B cell (primary cell): ENCODE data around the gene CST7. TPM values are rescaled to one million over a fixed set of nuclear protein-coding genes. Genes with fewer than 3 reads are reported as not detected.

Source experiments
- ATAC-seq: fragments of 200-7000 bp; cut with Tn5 transposase; one replicate; pipeline ENCODE4 v1.10.0; 2021; ENCODE audit warnings: low read depth, mild to moderate bottlenecking, moderate number of reproducible peaks, moderate library complexity
- CTCF ChIA-PET: fragments of 350-600 bp; sonication (Branson Sonifier 250); formaldehyde crosslinking; loops from one replicate; lab custom pipeline; 2021; ENCODE audit warnings: antibody characterized with exemption, inconsistent platforms; lab: Charles Lee
- POLR2A ChIA-PET: fragments of 350-600 bp; sonication (Branson Sonifier 250); formaldehyde crosslinking; loops from one replicate; lab custom pipeline; 2021; ENCODE audit warnings: antibody characterized with exemption; lab: Charles Lee
- DNase-seq: peaks from one replicate; pipeline ENCODE4 v3.0.0; 2013
- H2AFZ ChIP-seq: 2 replicates; pipeline ENCODE4 v1.6.1; 2012; ENCODE audit warnings: mild to moderate bottlenecking, low read depth, low read length; ENCODE audit not compliant: insufficient read depth, poor library complexity, severe bottlenecking
- H3K27ac ChIP-seq, 2 donors: 1 replicate in 1 of 2; 2 replicates in 1 of 2; pipeline ENCODE4 v1.5.1; 2012 to 2013; ENCODE audit warnings: low read length in 2 of 2, mild to moderate bottlenecking in 2 of 2, moderate library complexity in 1 of 2
- H3K27me3 ChIP-seq, 4 experiments: fragments of 200-600 bp in 1 of 4; sonication (generic) in 1 of 4; replicated peaks in 1 of 4; 1 replicate in 2 of 4; 2 replicates in 2 of 4; pipeline versions ENCODE4 v1.6.1 to v1.7.0; 2013 to 2016; ENCODE audit warnings: low read length in 3 of 4, mild to moderate bottlenecking in 2 of 4, mixed read lengths in 1 of 4, moderate library complexity in 1 of 4; ENCODE audit not compliant: insufficient read depth in 4 of 4, control insufficient read depth in 3 of 4; ENCODE audit errors: control extremely low read depth in 1 of 4
- H3K36me3 ChIP-seq, 2 experiments: replicated peaks in 1 of 2; 1 replicate in 1 of 2; 2 replicates in 1 of 2; pipeline versions ENCODE4 v1.6.1 to v1.7.1; 2013; ENCODE audit warnings: low read length in 1 of 2; ENCODE audit not compliant: insufficient read depth in 2 of 2, control insufficient read depth in 1 of 2; ENCODE audit errors: control extremely low read depth in 1 of 2, extremely low read depth in 1 of 2
- H3K4me1 ChIP-seq, 2 donors: fragments of 200-600 bp in 1 of 2; sonication (generic) in 1 of 2; 1 replicate in 1 of 2; 2 replicates in 1 of 2; pipeline versions ENCODE4 v1.5.1 to v1.6.1; 2013 to 2017; ENCODE audit warnings: low read length in 2 of 2; ENCODE audit not compliant: control insufficient read depth in 2 of 2, insufficient read depth in 2 of 2
- H3K4me2 ChIP-seq: replicated peaks from 2 replicates; pipeline ENCODE3; 2012; ENCODE audit warnings: mild to moderate bottlenecking, low read depth, low read length; ENCODE audit not compliant: poor library complexity, severe bottlenecking
- H3K4me3 ChIP-seq, 5 experiments: fragments of 200-600 bp in 1 of 5; sonication (generic) in 1 of 5; 1 replicate in 3 of 5; 2 replicates in 2 of 5; pipeline versions ENCODE4 v1.5.1 to v1.7.0; 2011 to 2016; ENCODE audit warnings: low read length in 4 of 5, mild to moderate bottlenecking in 4 of 5, low read depth in 2 of 5, control low read depth in 1 of 5, moderate library complexity in 1 of 5; ENCODE audit not compliant: insufficient read depth in 1 of 5; ENCODE audit errors: control extremely low read depth in 1 of 5, extremely low read depth in 1 of 5
- H3K79me2 ChIP-seq: fragments of 200-600 bp; sonication (generic); one replicate; pipeline ENCODE4 v1.6.0; 2016; ENCODE audit warnings: low read length; ENCODE audit not compliant: control insufficient read depth, insufficient read depth
- H3K9ac ChIP-seq: fragments of 200-600 bp; sonication (generic); 2 replicates; pipeline ENCODE4 v1.6.1; 2017; ENCODE audit warnings: mild to moderate bottlenecking, low read length, moderate library complexity
- H3K9me3 ChIP-seq, 3 donors: one replicate each; pipeline versions ENCODE4 v1.6.1 to v1.7.1; 2013; ENCODE audit warnings: low read length in 2 of 3; ENCODE audit not compliant: control insufficient read depth in 2 of 3, insufficient read depth in 1 of 3; ENCODE audit errors: control extremely low read depth in 1 of 3
- H4K20me1 ChIP-seq: 2 replicates; pipeline ENCODE4 v1.6.0; 2012; ENCODE audit warnings: mild to moderate bottlenecking, low read length; ENCODE audit not compliant: insufficient read depth, control insufficient read depth, poor library complexity, severe bottlenecking
- H3K27ac Mint-ChIP-seq: one replicate; pipeline ENCODE4 v1.8.0; 2021; ENCODE audit warnings: mixed read lengths
- H3K27me3 Mint-ChIP-seq: one replicate; pipeline ENCODE4 v1.8.0; 2021; ENCODE audit warnings: mixed read lengths
- H3K4me1 Mint-ChIP-seq: one replicate; pipeline ENCODE4 v1.8.0; 2021; ENCODE audit warnings: mixed read lengths
- H3K4me3 Mint-ChIP-seq: one replicate; pipeline ENCODE4 v1.8.0; 2021; ENCODE audit warnings: mixed read lengths
- H3K9me3 Mint-ChIP-seq: one replicate; pipeline ENCODE4 v1.8.0; 2022; ENCODE audit warnings: mixed read lengths; ENCODE audit not compliant: insufficient read depth
- EZH2 ChIP-seq: IDR thresholded peaks from 2 replicates; pipeline ENCODE4 v1.6.1; 2012; ENCODE audit warnings: borderline replicate concordance, low read depth, mild to moderate bottlenecking, moderate library complexity, low read length; ENCODE audit not compliant: insufficient read depth, poor library complexity, severe bottlenecking
- WGBS: methylation state at CpG from one replicate; pipeline ENCODE4 v1.1.5; 2013; ENCODE audit warnings: missing lambda C conversion rate; ENCODE audit not compliant: insufficient coverage; 5-methylcytosine and 5-hydroxymethylcytosine counted together
- intact Hi-C: fragments of 100-400 bp; cut with micrococcal nuclease; formaldehyde crosslinking; loops from one replicate; pipeline ENCODE4 v1.10.0; 2022
- polyA plus RNA-seq: library from polyadenylated mRNA; depleted of rRNA; stranded (reverse); fragments of >200 nt; gene quantifications from 2 replicates; pipeline ENCODE4 v1.2.3, GENCODE V29; 2012
- total RNA-seq, 2 donors: library from RNA; stranded (reverse); fragments of 120-200 nt in 1 of 2; gene quantifications; 1 replicate in 1 of 2; 2 replicates in 1 of 2; pipeline versions ENCODE4 v1.2.3 to v1.2.4, GENCODE V29; 2013 to 2022
- TF ChIP-seq, protein P1 (sequence below): fragments of 200-600 bp; IDR thresholded peaks from one replicate; pipeline ENCODE4 v1.8.0; 2022; ENCODE audit warnings: antibody characterized with exemption, mild to moderate bottlenecking

Gene CST7
- total and polyA plus RNA-seq, 2 donors (not counting 1 experiment from before 2014, with no cell fraction given) = 0.94 to 3.4 TPM

DNA sequence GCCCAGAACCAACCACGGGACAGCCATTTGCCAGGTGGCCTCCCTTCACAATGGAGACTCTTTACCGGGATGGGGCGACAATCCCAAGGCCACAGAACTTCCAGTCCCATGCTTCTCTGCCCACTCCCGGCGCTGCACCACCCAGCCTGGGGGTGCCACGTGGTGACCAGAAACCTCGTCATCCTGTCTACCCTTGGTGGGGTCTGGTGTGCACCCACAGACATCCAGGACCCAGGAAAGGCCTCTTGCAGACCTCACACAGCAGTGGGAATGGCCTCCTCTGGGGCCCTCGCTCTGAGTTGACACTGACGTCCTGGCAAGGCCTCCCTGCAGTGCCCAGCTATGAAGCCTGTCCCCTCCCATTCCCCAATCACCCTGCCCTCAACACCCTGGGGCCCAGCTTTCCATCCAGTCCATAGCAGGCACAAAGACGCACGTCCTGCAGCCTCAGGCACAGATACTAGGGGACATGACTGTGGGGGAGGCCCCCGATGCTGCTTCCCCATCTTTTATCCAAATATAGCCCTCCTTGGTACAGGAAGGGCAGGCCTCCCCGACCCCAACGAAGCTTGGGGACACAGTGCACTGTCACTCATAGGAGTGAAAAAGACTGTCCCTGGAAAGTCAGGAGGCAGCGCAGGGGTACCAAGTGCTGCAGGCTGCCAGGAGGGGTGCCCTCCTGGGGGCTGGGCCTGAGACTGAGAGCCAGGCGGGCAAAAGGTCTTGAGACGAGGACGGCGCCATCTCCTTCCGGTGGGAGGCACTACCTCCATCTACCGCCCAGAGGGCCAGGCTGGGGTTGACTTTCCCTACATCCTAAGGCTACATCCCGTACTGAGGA, 7.2 kb downstream of the CST7 start:
- Histone ChIP-seq H3K27me3 (no peaks in the 10 kb centered on the region), H2AFZ (no peak overlapping the region), H3K9me3 (no peaks in the 10 kb centered on the region), H3K27ac (no peak overlapping the region), H3K4me1 (peaks cover 5 to 10% of the 10 kb centered on the region in 2 donors), H3K4me2 (no peak overlapping the region), H3K36me3 (peaks cover 0 to 9% of the 10 kb centered on the region in 2 experiments), H3K79me2 (no peaks in the 10 kb centered on the region), H4K20me1 (no peaks in the 10 kb centered on the region), H3K4me3 (no peak overlapping the region), H3K9ac (no peak overlapping the region)
- DNase-seq (no peak), ATAC-seq (no peak)
- TF ChIP-seq, protein P1, sequence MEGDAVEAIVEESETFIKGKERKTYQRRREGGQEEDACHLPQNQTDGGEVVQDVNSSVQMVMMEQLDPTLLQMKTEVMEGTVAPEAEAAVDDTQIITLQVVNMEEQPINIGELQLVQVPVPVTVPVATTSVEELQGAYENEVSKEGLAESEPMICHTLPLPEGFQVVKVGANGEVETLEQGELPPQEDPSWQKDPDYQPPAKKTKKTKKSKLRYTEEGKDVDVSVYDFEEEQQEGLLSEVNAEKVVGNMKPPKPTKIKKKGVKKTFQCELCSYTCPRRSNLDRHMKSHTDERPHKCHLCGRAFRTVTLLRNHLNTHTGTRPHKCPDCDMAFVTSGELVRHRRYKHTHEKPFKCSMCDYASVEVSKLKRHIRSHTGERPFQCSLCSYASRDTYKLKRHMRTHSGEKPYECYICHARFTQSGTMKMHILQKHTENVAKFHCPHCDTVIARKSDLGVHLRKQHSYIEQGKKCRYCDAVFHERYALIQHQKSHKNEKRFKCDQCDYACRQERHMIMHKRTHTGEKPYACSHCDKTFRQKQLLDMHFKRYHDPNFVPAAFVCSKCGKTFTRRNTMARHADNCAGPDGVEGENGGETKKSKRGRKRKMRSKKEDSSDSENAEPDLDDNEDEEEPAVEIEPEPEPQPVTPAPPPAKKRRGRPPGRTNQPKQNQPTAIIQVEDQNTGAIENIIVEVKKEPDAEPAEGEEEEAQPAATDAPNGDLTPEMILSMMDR = no peak
- no peak for TF ChIP-seq EZH2
- Mint-ChIP-seq H3K27ac (no peak overlapping the region), H3K27me3 (no peaks in the 10 kb centered on the region), H3K4me3 (no peak overlapping the region), H3K4me1 (peaks cover 18% of the 10 kb centered on the region), H3K9me3 (no peaks in the 10 kb centered on the region)
- intact Hi-C loops = no loop called here
- ChIA-PET POLR2A (no interaction called here), CTCF (no interaction called here)
- WGBS = 86% methylated on average over 21 of the region's 22 CpGs

DNA sequence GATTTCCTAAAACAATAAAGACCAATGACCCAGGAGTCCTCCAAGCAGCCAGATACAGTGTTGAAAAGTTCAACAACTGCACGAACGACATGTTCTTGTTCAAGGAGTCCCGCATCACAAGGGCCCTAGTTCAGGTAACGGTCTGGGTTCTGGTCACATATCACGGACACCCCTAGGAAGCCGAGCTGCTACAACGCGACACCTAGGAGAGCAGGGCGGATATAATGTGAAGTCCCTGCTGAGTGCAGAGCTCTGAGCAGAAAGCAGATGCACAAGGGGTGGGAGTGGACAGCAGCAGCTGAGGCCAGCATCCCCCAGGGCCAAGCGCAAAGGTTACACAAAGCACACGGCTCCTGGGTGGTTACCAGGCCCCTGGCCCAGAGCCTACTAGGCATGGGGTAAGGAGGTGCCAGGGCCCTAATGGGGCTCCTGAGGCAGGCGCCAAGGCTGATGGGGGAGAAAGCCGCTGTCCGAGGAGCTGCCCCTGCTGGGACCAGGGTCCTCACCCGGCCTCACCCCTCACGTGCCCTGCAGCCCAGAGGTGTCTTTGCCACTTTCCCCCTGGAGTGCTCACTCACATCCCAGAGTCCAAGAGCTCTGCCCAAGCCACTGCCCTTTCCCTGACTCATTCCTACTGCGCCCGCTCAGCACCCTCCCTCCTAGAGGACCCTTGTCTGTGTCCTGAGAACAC, 8.4 kb downstream of the CST7 start:
- intact Hi-C loops = no loop called here
- no peak for DNase-seq
- Histone ChIP-seq H2AFZ (no peak overlapping the region), H3K27ac (no peak overlapping the region), H3K4me3 (no peak overlapping the region), H3K9ac (no peak overlapping the region), H3K9me3 (no peaks in the 10 kb centered on the region), H3K27me3 (no peaks in the 10 kb centered on the region), H3K36me3 (peaks cover 0 to 13% of the 10 kb centered on the region in 2 experiments), H3K4me2 (no peak overlapping the region), H3K79me2 (no peaks in the 10 kb centered on the region), H4K20me1 (no peaks in the 10 kb centered on the region), H3K4me1 (peaks cover 5 to 10% of the 10 kb centered on the region in 2 donors)
- ChIA-PET POLR2A (no interaction called here), CTCF (no interaction called here)
- ATAC-seq = no peak
- 98% methylated on average over 17 of the region's 18 CpGs for WGBS
- Mint-ChIP-seq H3K27me3 (no peaks in the 10 kb centered on the region), H3K4me3 (no peak overlapping the region), H3K4me1 (peaks cover 18% of the 10 kb centered on the region), H3K9me3 (no peaks in the 10 kb centered on the region), H3K27ac (no peak overlapping the region)
- TF ChIP-seq EZH2 = no peak
- TF ChIP-seq, protein P1 = no peak
